PC-3 (cell line): ENCODE data around the gene GALNT2.

Experiments used
- CTCF ChIP-seq: fragments of 300-600 bp; sonication (generic); conservative IDR thresholded peaks from 2 replicates; pipeline ENCODE4 v1.5.1; 2017; ENCODE audit warnings: antibody characterized with exemption, low read depth, mild to moderate bottlenecking, low read length
- EZH2 ChIP-seq: fragments of 300-600 bp; sonication (generic); IDR thresholded peaks from one replicate; pipeline ENCODE4 v1.6.1; 2017; ENCODE audit warnings: antibody characterized with exemption, mild to moderate bottlenecking, low read length; ENCODE audit not compliant: unreplicated experiment

GRCh38 chr1:230087028-230087716 lies 20.1 kb downstream of the GALNT2 start:
- TF ChIP-seq CTCF (no peak; the same call in 1 of the 2 replicates), EZH2 (no peak)
